PC-3 (cell line): Measurements from ENCODE around the gene HNRNPM. TPM values are rescaled to one million over a fixed set of nuclear protein-coding genes. Genes with fewer than 3 reads are reported as not detected.

Experiments
- ATAC-seq: fragments of 200-7000 bp; cut with Tn5 transposase; 2 replicates; pipeline ENCODE4 v1.9.1; 2020; ENCODE audit warnings: mild to moderate bottlenecking, moderate library complexity
- BruUV-seq: library from RNA; stranded (reverse); fragments of 400-500 nt; replicated peaks from 2 replicates; lab custom pipeline; 2021; lab: Mats Ljungman, UMichigan
- CTCF ChIA-PET: fragments of 300-600 bp; sonication (Branson Sonifier 250); formaldehyde crosslinking; loops from one replicate; lab custom pipeline; 2022; ENCODE audit warnings: antibody characterized with exemption; lab: Charles Lee
- POLR2A ChIA-PET: fragments of 300-600 bp; sonication (Branson Sonifier 250); formaldehyde crosslinking; loops from one replicate; lab custom pipeline; 2022; ENCODE audit warnings: antibody characterized with exemption; ENCODE audit not compliant: unreplicated experiment; lab: Charles Lee
- DNase-seq: peaks from one replicate; pipeline ENCODE4 v3.0.0-alpha.2; 2015
- H2AFZ ChIP-seq: fragments of 300-600 bp; sonication (generic); 2 replicates; pipeline ENCODE4 v1.6.0; 2016; ENCODE audit warnings: antibody characterized with exemption, low read length
- H3F3A ChIP-seq: fragments of 300-600 bp; sonication (generic); one replicate; pipeline ENCODE4 v1.6.0; 2017; ENCODE audit warnings: antibody characterized with exemption, low read length, control low read depth, mild to moderate bottlenecking; ENCODE audit not compliant: unreplicated experiment
- H3K27ac ChIP-seq: fragments of 300-600 bp; sonication (generic); 2 replicates; pipeline ENCODE4 v1.5.1; 2016; ENCODE audit warnings: mild to moderate bottlenecking, low read length
- H3K27me3 ChIP-seq: fragments of 300-600 bp; sonication (generic); 2 replicates; pipeline ENCODE4 v1.6.1; 2016; ENCODE audit warnings: low read length, mixed read lengths
- H3K36me3 ChIP-seq: fragments of 300-600 bp; sonication (generic); 2 replicates; pipeline ENCODE4 v1.6.1; 2016; ENCODE audit warnings: low read depth, mixed run types, low read length, mixed read lengths
- H3K4me1 ChIP-seq: fragments of 300-600 bp; sonication (generic); 2 replicates; pipeline ENCODE4 v1.5.1; 2016; ENCODE audit warnings: low read length; ENCODE audit not compliant: insufficient read depth
- H3K4me2 ChIP-seq: fragments of 300-600 bp; sonication (generic); 2 replicates; pipeline ENCODE4 v1.6.0; 2016; ENCODE audit warnings: low read length
- H3K4me3 ChIP-seq: fragments of 300-600 bp; sonication (generic); 2 replicates; pipeline ENCODE4 v1.5.1; 2016; ENCODE audit warnings: mild to moderate bottlenecking, low read length, mixed read lengths
- H3K79me2 ChIP-seq: fragments of 300-600 bp; sonication (generic); 2 replicates; pipeline ENCODE4 v1.6.1; 2017; ENCODE audit warnings: low read length, mixed read lengths
- H3K9ac ChIP-seq: fragments of 300-600 bp; sonication (generic); 2 replicates; pipeline ENCODE4 v1.6.0; 2016; ENCODE audit warnings: mild to moderate bottlenecking, low read length
- H3K9me2 ChIP-seq: fragments of 300-600 bp; sonication (generic); replicated peaks from 2 replicates; pipeline ENCODE4 v1.6.1; 2016; ENCODE audit warnings: mixed run types, low read length, mixed read lengths
- H3K9me3 ChIP-seq: fragments of 300-600 bp; sonication (generic); 2 replicates; pipeline ENCODE4 v1.6.1; 2016; ENCODE audit warnings: low read length, mixed read lengths
- H4K20me1 ChIP-seq: fragments of 300-600 bp; sonication (generic); 2 replicates; pipeline ENCODE4 v1.6.1; 2016; ENCODE audit warnings: low read length, mixed read lengths
- EZH2 ChIP-seq: fragments of 300-600 bp; sonication (generic); IDR thresholded peaks from one replicate; pipeline ENCODE4 v1.6.1; 2017; ENCODE audit warnings: antibody characterized with exemption, mild to moderate bottlenecking, low read length; ENCODE audit not compliant: unreplicated experiment
- EZH2phosphoT487 ChIP-seq: fragments of 300-600 bp; sonication (generic); IDR thresholded peaks from 2 replicates; pipeline ENCODE4 v1.6.1; 2018; ENCODE audit warnings: mild to moderate bottlenecking, antibody characterized with exemption, low read length, borderline replicate concordance
- intact Hi-C: fragments of 100-400 bp; cut with micrococcal nuclease; formaldehyde crosslinking; loops from 2 replicates; pipeline ENCODE4 v1.9.0; 2023
- total RNA-seq: library from RNA; depleted of rRNA; stranded (reverse); fragments of >200 nt; gene quantifications from 2 replicates; pipeline ENCODE4 v1.2.3, GENCODE V29; 2014
- TF ChIP-seq, protein P1 (sequence below): fragments of 300-600 bp; sonication (generic); conservative IDR thresholded peaks from 2 replicates; pipeline ENCODE4 v1.5.1; 2017; ENCODE audit warnings: antibody characterized with exemption, low read depth, mild to moderate bottlenecking, low read length

HNRNPM gene
- total RNA-seq, 1 experiment from 2014 or later, result 165 TPM

DNA sequence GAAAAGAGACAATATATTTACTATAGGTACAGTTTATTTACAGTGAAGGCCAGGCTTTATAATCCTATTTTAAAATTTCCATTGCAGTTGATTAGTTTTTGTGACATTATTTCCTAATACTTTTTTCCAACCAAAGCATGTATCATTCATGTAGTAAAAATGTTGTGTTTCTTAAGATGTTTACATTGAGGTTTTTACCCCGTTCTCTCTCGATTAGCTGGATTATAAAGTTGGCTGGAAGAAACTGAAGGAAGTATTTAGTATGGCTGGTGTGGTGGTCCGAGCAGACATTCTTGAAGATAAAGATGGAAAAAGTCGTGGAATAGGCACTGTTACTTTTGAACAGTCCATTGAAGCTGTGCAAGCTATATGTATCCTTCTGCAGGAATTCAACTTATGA is 21.2 kb downstream of the HNRNPM start:
- no peak for DNase-seq
- peaks cover 89% of the 10 kb centered on the region for H3K36me3 ChIP-seq
- H3K9ac ChIP-seq, result no peak overlapping the region
- TF ChIP-seq, protein P1, sequence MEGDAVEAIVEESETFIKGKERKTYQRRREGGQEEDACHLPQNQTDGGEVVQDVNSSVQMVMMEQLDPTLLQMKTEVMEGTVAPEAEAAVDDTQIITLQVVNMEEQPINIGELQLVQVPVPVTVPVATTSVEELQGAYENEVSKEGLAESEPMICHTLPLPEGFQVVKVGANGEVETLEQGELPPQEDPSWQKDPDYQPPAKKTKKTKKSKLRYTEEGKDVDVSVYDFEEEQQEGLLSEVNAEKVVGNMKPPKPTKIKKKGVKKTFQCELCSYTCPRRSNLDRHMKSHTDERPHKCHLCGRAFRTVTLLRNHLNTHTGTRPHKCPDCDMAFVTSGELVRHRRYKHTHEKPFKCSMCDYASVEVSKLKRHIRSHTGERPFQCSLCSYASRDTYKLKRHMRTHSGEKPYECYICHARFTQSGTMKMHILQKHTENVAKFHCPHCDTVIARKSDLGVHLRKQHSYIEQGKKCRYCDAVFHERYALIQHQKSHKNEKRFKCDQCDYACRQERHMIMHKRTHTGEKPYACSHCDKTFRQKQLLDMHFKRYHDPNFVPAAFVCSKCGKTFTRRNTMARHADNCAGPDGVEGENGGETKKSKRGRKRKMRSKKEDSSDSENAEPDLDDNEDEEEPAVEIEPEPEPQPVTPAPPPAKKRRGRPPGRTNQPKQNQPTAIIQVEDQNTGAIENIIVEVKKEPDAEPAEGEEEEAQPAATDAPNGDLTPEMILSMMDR, result no peak
- TF ChIP-seq EZH2 (no peak), EZH2phosphoT487 (no peak)
- H3K27ac ChIP-seq, result no peak overlapping the region
- H3K9me2 ChIP-seq, result no peaks in the 10 kb centered on the region
- H3K79me2 ChIP-seq, result peaks cover 86% of the 10 kb centered on the region
- no peaks in the 10 kb centered on the region for H3K9me3 ChIP-seq
- H3K4me2 ChIP-seq, result no peak overlapping the region
- ChIA-PET POLR2A (no interaction called here), CTCF (no interaction called here)
- no peak overlapping the region for H3K4me3 ChIP-seq
- no peaks in the 10 kb centered on the region for H3K4me1 ChIP-seq
- ATAC-seq, result no peak
- H4K20me1 ChIP-seq, result peaks cover 51% of the 10 kb centered on the region
- H2AFZ ChIP-seq, result no peak overlapping the region
- no peaks in the 10 kb centered on the region for H3K27me3 ChIP-seq
- intact Hi-C loops, result no loop called here
- BruUV-seq, result no TSS peak
- H3F3A ChIP-seq, result no peaks in the 10 kb centered on the region

DNA sequence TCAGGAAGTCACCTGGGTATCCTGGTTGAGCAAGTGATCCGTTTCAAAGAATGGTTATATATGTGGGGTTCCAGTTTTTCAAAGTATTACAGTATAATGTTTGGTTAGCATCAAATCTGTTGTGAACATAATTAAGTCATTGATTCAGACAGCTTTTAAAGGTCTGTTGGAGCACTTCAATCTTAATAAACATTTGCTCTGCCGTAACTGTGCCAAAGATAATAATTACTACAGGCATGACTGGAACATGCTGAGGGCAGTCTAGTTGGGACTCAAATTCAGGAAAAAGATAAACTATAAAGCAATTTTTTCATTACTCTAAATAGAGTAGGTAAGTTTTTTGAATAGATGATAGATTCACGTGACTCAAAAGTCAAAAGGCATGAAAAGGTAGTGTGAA is 23.3 kb downstream of the HNRNPM start:
- Histone ChIP-seq H3K9me3 (no peaks in the 10 kb centered on the region), H3K27ac (no peak overlapping the region), H4K20me1 (peaks cover 38% of the 10 kb centered on the region), H3K4me3 (no peak overlapping the region), H3K9ac (no peak overlapping the region), H3K4me2 (no peak overlapping the region), H3K9me2 (no peaks in the 10 kb centered on the region), H3K36me3 (peaks cover 86% of the 10 kb centered on the region), H3F3A (no peaks in the 10 kb centered on the region), H3K4me1 (no peaks in the 10 kb centered on the region), H2AFZ (no peak overlapping the region), H3K79me2 (peaks cover 76% of the 10 kb centered on the region), H3K27me3 (no peaks in the 10 kb centered on the region)
- CTCF ChIA-PET, result no interaction called here
- POLR2A ChIA-PET, result no interaction called here
- TF ChIP-seq EZH2, result no peak
- TF ChIP-seq, protein P1, result no peak
- no peak for TF ChIP-seq EZH2phosphoT487
- DNase-seq, result no peak
- intact Hi-C loops, result no loop called here
- no TSS peak for BruUV-seq
- ATAC-seq, result no peak

DNA sequence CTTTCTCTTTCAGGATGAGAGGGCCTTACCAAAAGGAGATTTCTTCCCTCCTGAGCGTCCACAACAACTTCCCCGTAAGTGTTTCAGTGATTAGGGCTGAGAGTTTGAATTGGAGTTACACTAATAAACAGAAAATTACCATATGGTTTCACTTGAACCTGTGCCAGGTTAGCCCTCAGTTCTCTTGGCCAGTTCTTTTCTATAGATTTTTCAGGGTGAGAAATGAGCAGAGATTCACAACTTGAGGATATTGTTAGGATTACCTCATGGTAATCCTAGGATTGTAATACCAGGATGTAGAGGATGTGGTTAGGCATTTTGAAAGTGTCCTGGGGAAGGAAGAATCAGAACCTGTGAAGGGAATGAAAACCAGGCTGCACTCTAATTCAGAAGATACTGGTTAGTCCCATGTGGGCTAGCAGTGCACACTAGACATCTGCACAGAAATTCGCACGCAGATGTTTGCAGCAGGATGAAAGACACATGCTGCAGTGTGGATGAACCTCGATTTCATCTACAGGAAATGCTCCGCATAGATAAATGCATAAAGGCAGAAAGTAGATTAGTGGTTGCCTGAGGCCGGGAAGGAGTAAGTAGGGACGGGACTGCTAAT is 24.1 kb downstream of the HNRNPM start:
- H3K4me1 ChIP-seq, result no peaks in the 10 kb centered on the region
- no peak overlapping the region for H3K4me3 ChIP-seq
- intact Hi-C loops, result no loop called here
- no peaks in the 10 kb centered on the region for H3F3A ChIP-seq
- no peak overlapping the region for H3K27ac ChIP-seq
- no peaks in the 10 kb centered on the region for H3K9me2 ChIP-seq
- no TSS peak for BruUV-seq
- peaks cover 34% of the 10 kb centered on the region for H4K20me1 ChIP-seq
- H3K4me2 ChIP-seq, result no peak overlapping the region
- DNase-seq (no peak), ATAC-seq (no peak)
- TF ChIP-seq EZH2, result no peak
- no peak for TF ChIP-seq EZH2phosphoT487
- TF ChIP-seq, protein P1, result no peak
- ChIA-PET POLR2A (no interaction called here), CTCF (no interaction called here)
- H3K9me3 ChIP-seq, result no peaks in the 10 kb centered on the region
- H3K9ac ChIP-seq, result no peak overlapping the region
- no peak overlapping the region for H2AFZ ChIP-seq
- H3K79me2 ChIP-seq, result peaks cover 72% of the 10 kb centered on the region
- no peaks in the 10 kb centered on the region for H3K27me3 ChIP-seq
- peaks cover 86% of the 10 kb centered on the region for H3K36me3 ChIP-seq
